ENCODE results near the gene RICTOR.
A peak's percentile ranks its signal among the peaks of the same experiment; 100 is the strongest.

Gene RICTOR

DNA sequence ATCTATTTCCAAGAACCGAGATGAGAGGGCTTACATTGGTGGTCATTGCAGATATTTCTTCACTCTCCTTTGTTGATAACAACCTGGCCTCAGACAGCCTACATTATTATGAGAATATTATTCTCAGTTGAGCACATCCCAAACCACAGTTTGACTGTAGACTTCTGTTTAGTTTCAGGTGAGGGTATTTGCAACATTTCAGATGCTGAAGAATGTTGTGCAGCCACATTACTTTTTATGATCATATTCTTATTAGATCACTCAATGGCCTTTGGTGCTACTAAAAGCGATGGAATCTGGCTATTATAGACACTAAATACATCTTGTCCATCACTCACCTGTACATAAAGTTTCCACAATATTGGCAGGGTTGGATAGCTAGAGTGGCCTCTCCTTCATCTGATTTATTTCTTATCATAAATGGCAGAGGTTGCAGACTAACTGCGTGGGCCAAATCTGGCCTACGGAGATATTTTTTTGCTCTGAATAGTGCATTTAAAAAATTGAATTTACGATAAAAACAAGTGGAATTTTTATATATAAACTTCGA is 26.2 kb upstream of the RICTOR start:
- DNase-seq (ENCODE audit: low read depth in 2 of 2), result no peak

DNA sequence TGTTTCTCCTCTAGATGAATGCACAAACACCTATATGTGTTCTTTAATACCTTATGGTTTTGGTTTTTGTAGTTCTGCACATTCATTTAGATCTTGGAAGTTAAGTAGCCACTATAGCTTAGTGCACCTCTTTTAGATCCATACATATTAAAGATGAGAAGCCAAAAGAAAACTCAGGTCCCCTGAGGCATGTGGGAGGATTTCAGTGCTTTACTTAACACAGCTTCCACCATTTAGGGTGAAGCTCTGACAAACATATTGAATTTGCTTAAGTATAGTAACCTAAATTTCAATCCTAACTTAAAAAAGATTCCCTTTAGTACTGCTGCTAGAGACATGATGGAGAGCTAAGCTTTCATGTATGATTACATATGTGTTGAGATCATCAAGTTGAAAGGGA is 25.6 kb upstream of the RICTOR start:
- no peak for DNase-seq (ENCODE audit: low read depth in 2 of 2)

DNA sequence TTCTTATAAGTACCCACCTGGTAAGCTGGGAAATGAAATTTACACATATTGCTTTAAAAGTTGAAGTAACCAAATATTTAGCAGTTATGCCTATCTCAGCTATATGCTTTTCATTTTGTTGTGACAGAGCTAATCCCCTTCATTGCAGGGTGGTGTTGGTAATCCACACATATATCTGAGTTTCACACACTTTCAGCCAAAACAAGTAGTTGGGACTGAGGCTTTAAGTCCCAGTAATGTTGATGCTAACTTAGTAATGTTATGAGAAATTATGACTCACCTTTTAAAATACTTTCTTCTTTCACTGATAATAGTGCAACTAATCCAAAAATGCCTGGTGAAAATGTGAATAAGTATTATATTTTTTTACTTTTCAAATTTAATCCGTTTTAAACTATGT is 19.2 kb upstream of the RICTOR start:
- no peak for DNase-seq (ENCODE audit: low read depth in 2 of 2)

DNA sequence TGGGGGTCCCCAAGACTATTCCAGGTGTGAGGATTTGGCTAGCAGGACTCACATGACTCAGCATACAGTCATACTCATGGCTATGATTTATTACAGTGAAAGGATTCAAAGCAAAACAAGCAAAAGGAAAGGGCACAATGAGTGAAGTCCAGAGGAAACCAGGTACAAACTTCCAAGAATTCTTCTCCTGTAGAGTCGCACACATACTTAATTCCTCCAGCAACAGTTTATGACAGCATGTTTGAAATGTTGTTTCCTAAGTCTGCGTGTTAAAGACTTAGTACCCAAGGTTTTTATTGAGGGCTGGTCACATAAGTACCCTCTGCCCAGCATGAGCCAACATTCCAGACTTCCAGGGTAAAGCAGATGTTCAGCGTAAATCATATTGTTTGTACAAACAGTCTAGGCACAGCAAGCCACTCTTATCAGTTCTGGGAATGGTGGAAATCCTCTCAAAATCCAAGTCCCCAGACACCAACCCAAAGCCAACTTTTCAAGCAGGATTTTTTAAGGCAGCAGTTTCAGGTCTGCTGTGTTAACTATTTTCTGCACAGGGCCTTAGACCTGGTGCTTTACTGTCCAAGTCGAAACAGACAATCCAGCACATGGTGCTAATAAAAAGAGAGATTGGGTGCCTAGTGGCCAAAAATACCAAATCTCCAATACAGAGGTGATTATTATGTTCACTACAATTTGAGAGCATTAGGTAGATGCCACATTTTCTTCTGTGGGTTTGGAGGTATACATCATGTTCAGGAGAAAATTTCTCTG is 18.6 kb upstream of the RICTOR start:
- DNase-seq (ENCODE audit: low read depth in 2 of 2), result no peak

DNA sequence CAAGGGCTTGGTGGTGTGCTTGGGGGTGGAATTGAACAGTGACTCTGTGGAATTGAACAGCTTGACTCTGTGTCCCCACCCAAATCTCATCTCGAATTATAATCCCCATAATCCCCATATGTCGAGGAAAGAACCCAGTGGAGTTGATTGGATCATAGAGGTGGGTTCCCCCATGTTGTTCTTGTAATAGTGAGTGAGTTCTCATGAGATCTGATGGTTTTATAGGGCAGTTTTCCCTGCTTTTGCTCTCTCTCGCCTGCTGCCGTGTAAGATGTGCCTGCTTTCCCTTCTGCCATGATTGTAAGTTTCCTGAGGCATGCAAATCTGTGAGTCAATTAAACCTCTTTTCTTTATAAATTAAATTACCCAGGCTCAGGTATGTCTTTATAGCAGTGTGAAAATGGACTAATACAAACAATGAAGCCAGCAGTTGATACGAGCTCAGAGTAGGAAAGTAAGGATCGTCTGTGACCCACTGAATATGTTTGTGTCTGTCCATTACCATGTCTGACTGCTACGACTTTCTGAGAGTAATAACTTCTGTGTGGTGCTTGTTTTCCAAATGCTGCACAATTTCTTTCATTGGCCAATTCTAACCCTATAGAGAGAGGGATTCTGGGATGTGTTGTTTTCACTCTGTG is 17.9 kb upstream of the RICTOR start:
- no peak for DNase-seq (ENCODE audit: low read depth in 2 of 2)

DNA sequence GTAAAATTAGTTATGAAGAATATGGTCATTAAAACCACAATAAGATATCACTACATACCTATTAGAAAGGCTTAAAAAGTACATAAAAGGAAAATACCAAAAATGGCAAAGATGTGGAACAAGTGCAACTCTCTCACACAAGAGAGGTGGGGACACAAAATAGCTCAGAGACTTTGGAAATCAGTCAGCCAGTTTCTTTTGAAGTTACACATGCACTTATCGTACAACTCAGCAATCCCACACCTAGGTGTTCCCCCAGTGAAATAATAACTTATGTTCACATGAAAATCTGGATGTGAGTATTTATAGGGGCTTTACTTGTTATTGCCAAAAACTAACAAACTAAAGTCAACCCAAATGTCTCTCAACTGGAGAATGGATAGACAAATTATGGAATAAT is 9.8 kb upstream of the RICTOR start:
- no peak for DNase-seq (ENCODE audit: low read depth in 2 of 2)

DNA sequence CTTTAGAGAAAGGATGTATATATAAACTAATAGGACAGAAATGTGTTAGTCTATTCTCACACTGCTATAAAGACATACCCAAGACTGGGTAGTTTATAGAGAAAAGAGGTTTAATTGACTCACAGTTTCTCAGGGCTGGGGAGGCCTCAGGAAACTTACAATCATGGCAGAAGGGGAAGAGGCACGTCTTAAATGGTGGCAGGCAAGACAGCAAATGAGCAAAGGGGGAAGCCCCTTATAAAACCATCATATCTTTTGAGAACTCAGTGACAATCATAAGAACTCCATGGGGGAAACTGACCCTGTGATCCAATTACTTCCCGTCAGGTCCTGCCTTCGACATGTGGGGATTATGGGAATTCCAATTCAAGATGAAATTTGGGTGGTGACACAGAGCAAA is 8.8 kb upstream of the RICTOR start:
- DNase-seq (ENCODE audit: low read depth in 2 of 2), result no peak

DNA sequence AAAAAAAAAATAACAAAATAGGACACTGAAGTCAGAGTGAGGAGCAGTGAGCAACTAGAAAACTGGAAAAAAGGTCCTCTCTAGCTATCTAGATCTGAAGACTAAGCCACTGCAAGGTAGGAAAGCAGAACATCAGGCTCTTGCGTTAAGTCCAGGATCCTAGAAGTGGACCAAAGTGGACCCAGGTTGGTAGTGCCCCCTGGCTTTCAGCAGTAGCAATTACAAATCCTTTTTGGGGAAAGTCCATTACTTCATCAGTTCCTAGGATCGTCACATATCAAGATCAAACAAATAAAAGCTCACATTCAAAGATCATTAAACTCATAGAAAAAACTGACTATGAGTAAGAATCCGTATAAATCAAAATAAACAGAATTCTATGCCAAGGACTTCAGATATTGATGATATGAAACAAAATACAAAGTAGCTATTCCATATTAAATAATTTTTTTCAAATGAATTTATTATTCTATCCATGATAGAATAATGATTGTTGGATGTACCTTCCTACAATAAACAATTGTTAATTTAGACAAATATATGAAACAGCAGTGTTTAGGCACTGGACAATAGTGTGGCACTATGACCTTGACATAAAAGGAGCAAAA is 6.5 kb upstream of the RICTOR start:
- no peak for DNase-seq (ENCODE audit: low read depth in 2 of 2)

DNA sequence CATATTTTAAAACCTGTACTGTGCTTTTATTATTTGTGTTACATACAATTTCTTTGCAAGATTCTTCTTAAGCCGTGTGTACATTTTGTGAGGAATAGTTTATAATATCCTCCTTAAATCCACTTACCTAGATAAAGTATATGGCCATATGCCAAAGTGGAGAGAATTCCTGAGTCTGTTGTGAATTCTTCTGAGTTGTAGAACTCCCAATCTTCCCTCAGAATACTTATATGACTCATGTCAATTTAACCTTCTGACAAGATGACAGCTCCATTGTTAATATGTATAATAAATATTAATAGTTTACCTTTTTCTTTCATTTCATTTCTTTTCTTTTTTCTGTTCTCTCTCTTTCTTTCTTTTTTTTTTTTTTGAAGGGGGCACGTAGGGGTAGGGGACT is 6.0 kb upstream of the RICTOR start:
- no peak for DNase-seq (ENCODE audit: low read depth in 2 of 2)

DNA sequence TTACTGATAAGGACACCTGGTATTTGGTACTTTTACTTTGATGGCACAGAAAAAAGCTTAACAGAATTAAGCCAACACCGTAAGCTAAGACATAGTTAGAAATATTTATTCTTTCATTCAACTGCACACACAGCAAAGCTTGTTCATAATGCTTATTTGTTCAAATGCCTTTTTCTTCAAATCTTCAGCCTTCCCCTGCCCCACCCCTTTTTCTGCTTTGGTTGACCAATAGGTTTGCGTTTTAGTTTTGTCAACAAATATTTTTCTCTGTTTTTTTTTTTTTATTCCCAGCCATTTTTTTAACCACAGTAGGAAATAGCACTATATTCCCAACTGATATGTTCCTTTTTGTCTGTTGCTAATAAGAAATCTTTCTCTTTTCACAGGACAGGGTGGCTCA is 4.9 kb upstream of the RICTOR start:
- no peak for DNase-seq (ENCODE audit: low read depth in 2 of 2)

DNA sequence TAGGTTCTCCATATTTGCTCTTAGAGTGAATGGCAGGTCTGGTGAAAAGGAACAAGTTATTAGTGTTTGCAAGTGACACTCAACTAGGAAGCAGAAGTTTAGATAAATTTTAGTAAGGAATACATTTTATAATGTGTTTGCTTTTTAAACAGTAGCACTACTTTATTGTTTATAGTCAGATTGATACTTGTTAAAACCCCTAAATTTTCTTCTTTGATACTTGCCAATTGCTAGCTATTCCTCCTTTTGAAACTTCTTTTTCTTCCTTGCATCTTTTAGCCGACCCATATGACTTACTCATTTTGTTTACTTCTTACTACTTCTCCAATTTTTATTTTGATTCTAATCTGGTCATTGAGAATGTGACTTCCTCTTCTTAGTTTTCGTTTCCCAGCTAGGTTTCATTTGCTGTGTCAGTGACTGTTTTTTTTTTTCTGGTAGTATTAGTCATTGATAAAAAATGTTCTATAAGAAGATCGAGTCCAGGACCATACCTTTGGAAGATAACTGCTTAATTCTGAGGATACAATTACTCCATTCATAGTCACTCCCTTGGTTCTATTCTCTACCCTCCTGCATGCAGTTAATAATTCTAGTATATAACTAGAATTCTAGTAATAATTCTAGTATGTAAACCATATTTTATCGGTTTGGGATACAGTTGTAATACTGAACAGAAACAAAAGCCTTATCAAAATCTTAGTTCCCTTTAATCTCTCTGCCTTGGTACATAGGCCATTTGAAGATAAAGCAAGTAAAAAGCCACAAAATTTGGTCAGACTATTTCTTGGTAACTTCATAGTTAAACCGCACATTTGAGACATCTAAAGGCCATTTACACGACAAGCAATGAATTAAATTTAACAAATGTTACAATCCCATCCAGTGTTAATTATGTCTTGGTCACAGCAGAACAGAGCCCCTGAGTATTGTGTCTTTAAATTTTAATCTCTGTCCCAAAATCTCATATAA is 2.8 kb upstream of the RICTOR start:
- DNase-seq (ENCODE audit: low read depth in 2 of 2), result no peak

DNA sequence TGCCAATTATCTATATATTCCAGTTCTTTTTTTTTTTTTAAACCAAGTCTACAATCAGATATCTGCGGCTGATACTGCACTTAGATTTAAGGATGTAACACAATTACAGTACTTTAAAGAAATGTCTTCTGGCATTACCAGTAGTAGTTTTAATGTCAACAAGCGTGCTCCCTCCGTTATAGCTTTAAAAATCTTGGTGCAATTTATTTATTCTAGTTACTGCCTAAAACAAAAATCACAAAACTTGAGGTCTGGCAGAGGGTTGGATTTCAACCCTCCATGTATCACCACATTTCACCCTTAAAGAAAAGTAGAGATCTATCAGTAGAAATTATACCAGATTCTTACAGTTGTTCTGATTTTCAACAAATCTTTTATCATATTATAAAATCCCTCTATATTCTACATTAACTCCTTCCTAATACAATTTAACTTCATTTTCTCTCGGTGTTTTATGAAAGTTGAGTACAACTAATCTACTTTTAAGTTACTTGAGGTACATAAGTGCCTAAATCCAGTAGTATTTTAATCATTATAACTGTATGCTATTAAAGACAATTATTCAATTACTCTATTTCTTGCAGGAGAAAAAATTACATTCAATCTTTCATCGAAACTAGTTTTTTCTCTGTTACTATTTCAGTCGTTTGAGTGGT is 2.0 kb upstream of the RICTOR start:
- no peak for DNase-seq (ENCODE audit: low read depth in 2 of 2)

DNA sequence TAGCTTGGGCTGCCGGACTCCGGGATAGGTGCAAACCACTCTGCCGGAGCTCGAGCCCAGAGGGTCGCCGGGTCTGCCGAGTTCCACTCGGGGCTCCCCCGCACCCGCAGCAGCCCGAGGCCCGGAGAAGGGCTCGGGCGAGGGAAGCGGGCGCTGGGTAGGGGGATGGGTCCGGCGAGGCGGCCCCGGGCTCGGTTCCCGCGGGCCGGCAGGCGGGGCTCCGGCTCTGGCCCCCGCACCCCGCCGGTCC is 507 bp downstream of the RICTOR start:
- no peak for DNase-seq (ENCODE audit: low read depth in 2 of 2)

DNA sequence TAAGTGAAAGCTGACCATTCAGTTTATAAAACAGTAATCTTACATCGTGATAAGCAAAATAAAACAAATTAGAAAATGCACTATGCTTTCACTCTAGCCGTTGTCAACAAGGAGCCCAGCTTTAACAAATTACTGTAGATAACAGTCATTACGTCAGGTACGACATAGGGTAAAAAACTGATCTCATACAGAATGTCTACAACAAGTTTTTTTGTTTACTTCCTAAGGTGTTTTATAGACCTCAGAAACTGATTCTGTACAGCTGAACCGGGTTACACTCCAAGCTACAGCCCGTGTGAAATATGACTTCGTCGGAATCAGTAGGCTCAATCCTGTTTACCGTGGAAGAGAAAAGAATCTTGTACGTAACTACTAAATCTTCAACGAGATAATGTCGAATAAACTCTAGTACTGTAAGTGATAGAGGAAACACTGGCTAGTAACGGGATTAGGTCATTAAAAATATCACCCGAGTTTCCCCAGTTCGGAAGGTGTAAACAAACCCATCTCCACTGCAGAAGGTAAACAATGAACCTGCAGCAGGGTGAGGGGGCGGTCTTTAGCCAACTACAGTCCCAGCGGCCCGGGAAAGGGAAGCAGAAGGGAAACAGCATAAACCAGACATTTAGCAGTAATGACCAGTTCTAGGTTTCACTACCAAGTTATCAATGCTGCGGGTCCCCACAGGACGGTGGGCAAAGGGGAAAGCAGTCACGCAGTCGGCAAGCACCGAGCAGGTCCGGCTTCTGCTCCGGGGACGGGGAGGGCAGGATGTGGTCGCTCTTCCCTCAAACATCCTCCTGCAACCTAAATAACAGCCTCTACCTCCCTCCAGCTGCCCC is 1.1 kb downstream of the RICTOR start:
- peak in 1 of 2 donors; percentile 11 for DNase-seq (ENCODE audit: low read depth in 2 of 2)

DNA sequence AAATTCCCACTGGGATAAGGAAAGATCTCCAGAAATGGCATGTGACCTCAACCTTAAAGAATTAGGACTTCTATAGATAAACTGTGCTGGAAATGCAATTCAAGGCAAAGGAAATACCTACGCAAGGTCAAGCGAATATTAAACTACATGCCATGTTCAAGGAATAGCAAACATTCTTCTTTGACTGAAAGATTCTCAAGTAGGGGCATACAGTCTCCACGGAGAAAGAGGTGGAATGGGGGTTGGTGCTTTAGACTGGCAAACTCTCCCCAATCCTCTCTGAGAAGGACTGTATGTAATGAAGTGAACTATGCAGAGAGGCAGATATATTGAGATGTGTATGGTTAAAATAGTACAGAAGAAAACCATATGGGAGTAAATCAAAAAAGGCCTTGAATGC is 6.1 kb downstream of the RICTOR start:
- no peak for DNase-seq (ENCODE audit: low read depth in 2 of 2)

DNA sequence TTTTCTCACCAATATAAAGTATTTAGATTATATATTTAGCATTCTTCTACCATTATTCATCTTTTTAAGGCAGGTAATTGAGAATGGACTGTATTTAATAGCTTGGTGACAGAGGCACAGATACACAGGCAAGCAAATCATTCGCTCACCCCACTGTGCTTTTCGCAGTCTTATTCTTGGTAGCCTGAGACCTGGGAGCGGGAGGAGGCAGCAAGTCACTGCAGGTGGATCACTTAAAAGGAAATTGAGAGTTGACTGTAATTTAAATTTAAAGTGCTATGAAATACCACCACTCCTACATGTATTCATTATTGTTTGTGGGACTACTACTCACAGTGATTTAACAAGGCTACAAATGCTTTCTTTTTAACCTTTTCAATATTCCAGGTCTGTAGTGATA is 9.7 kb downstream of the RICTOR start:
- no peak for DNase-seq (ENCODE audit: low read depth in 2 of 2)

DNA sequence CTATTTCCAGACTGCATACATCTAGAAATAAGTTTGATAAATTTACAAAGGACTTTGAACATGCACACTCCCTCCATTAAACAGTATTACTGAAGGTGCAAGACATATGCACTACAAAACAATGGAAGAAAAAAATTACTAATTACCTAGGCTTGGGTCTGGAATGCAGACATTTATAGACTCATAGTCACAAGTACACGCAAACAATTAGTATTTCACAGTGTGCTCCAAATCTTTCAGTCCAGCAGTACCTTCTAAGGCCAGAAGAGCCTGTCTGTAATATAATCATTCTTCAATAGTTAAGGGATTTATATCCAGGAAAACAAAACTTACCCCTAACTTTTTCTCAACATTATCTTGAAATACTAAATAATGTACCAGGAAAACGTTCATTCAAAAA is 11.2 kb downstream of the RICTOR start:
- no peak for DNase-seq (ENCODE audit: low read depth in 2 of 2)

DNA sequence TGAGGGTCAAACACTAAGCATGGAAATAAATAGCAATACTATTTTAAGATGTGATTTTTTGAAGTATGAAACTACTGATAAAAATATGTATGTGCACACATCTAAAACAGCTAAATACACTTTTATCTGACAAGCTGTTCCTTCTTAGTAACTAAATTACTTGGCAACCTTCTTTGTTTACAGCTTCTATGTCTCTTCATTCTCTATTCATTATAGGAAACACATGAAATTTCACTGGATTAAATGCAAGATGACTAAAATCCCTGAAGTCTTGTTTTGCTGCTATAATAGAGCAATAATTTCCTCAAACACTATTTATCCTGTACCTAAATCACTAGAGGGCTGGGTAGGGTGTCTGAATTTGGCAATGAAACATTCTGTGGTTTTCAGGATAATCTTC is 11.7 kb downstream of the RICTOR start:
- no peak for DNase-seq (ENCODE audit: low read depth in 2 of 2)

DNA sequence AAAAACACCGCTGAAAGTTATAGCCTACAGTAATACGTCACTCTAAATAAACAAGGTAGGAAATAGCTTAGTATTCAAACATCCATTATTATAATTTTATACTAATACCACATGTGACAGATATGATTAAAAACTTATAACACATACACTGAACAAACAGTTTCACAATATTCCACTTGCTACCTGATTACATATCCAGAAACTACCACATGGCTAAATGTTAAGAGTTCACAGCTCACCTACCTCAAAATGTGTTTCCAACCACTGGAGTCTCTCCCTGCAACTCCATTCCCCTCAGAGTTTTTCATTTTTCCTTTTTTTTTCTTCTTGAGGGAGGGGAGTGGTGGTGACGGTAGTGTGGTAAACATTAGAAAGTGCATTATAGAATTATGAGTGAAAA is 12.1 kb downstream of the RICTOR start:
- DNase-seq (ENCODE audit: low read depth in 2 of 2), result no peak

DNA sequence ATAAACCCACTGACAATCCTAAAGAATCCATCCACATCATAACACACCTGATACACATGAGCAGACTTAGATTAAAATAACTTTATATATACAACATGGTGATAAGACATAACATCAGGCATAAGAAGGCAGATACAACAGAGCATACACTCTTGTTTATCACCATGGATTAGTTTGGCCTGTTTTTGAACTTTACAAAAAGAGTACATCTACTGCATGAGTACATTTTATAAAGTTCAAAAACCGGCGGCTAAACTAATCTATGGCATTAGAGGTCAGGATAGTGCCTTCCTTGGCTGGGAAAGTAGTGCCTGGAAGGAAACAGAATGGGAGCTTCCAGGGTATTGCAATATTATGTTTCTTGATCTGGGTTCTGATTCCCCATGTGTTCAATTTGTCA is 15.1 kb downstream of the RICTOR start:
- no peak for DNase-seq (ENCODE audit: low read depth in 2 of 2)

All from stimulated activated CD8-positive, alpha-beta memory T cell treated with anti-CD3 and anti-CD28 coated beads, Interleukin-7, amount 100 ng/mL, for 1 hour (primary cell).